Gastrocnemius medialis (tissue), 4 donors: ENCODE data around the gene PIGQ. TPM values are rescaled to one million over a fixed set of nuclear protein-coding genes. Genes with fewer than 3 reads are reported as not detected.

Source experiments
- ATAC-seq, 2 donors: fragments of 150-250 bp; one replicate each; pipeline ENCODE4 v1.9.1; 2016
- DNase-seq, 2 donors: peaks; one replicate each; pipeline ENCODE4 v3.0.0-alpha.2; 2019
- H3K27ac ChIP-seq, 4 donors: fragments of 200-600 bp; sonication (generic); 1 replicate in 1 of 4; 2 replicates in 3 of 4; pipeline ENCODE4 v1.5.1; 2016 to 2018; ENCODE audit warnings: mild to moderate bottlenecking in 2 of 4, moderate library complexity in 1 of 4
- H3K27me3 ChIP-seq, 3 donors: fragments of 200-600 bp; sonication (generic) in 2 of 3; 1 replicate in 1 of 3; 2 replicates in 2 of 3; pipeline versions ENCODE4 v1.5.1 to v1.6.0; 2016 to 2019; ENCODE audit warnings: mild to moderate bottlenecking in 1 of 3, moderate library complexity in 1 of 3
- H3K36me3 ChIP-seq, 2 donors: fragments of 200-600 bp; sonication (generic) in 1 of 2; one replicate each; pipeline ENCODE4 v1.5.1; 2017 to 2018
- H3K4me1 ChIP-seq, 2 donors: fragments of 200-600 bp; sonication (generic) in 1 of 2; one replicate each; pipeline ENCODE4 v1.5.1; 2016 to 2017; ENCODE audit warnings: mild to moderate bottlenecking in 2 of 2
- H3K4me3 ChIP-seq, 4 donors: fragments of 200-600 bp; sonication (generic) in 3 of 4; 1 replicate in 1 of 4; 2 replicates in 3 of 4; pipeline ENCODE4 v1.5.1; 2016 to 2019; ENCODE audit warnings: mild to moderate bottlenecking in 2 of 4
- H3K9me3 ChIP-seq, 3 donors: fragments of 200-600 bp; sonication (generic) in 2 of 3; 1 replicate in 1 of 3; 2 replicates in 2 of 3; pipeline ENCODE4 v1.5.1; 2016 to 2019
- CTCF ChIP-seq, 5 experiments: fragments of 450-650 bp in 3 of 5; fragments of 200-600 bp in 2 of 5; sonication (generic) in 2 of 5; IDR thresholded peaks in 4 of 5; conservative IDR thresholded peaks in 1 of 5; 1 replicate in 4 of 5; 2 replicates in 1 of 5; pipeline ENCODE4 v1.5.1; 2016 to 2019; ENCODE audit warnings: antibody characterized with exemption in 5 of 5, mild to moderate bottlenecking in 3 of 5, moderate library complexity in 3 of 5
- POLR2A ChIP-seq, 2 donors: fragments of 450-650 bp; IDR thresholded peaks; one replicate each; pipeline ENCODE4 v1.6.1; 2017; ENCODE audit warnings: antibody characterized with exemption in 2 of 2, mild to moderate bottlenecking in 2 of 2, moderate library complexity in 2 of 2
- in situ Hi-C, 4 donors: fragments of 200-750 bp; cut with MboI; loops; one replicate each; pipeline versions ENCODE4 v1.15.0 to v1.8.0; 2017; ENCODE audit warnings: low sequenced_read_pairs in 4 of 4
- intact Hi-C: fragments of 100-400 bp; cut with DNase I; formaldehyde crosslinking; loops from one replicate; pipeline ENCODE4 v1.15.1; 2023; ENCODE audit warnings: low total_unique reads
- total RNA-seq, 4 donors: library from RNA; depleted of rRNA; stranded (reverse); fragments of >200 nt; gene quantifications; one replicate each; pipeline versions ENCODE4 v1.1.0 to v1.2.3, GENCODE V29; 2016

Gene PIGQ
- total RNA-seq, 4 donors from 2014 or later, result 22.2 to 47.3 (median 38.5) TPM

GRCh38 chr16:537415-538335 lies 32.1 kb upstream of the PIGQ start:
- TF ChIP-seq CTCF (IDR thresholded peaks at IDR 0.05 in 4 of 5, conservative IDR thresholded peaks at IDR 0.05 in 1 of 5), result no peak
- no peak for TF ChIP-seq POLR2A (IDR thresholded peaks at IDR 0.05)
- intact Hi-C loops, result no loop called here
- DNase-seq (no peak), ATAC-seq (no peak)
- H3K4me1 ChIP-seq, result peaks cover 32 to 36% of the 10 kb centered on the region in 2 donors
- peaks cover 0 to 16% of the 10 kb centered on the region in 2 donors for H3K36me3 ChIP-seq
- H3K27ac ChIP-seq, result peak overlapping the region in 2 of 4 donors; percentile 25 to 93
- in situ Hi-C loops, result no loop called here
- no peaks in the 10 kb centered on the region for H3K27me3 ChIP-seq
- H3K9me3 ChIP-seq, result no peaks in the 10 kb centered on the region
- no peak overlapping the region for H3K4me3 ChIP-seq

- H3K36me3 ChIP-seq, result peaks cover 0 to 16% of the 10 kb centered on the region in 2 donors
- TF ChIP-seq POLR2A (IDR thresholded peaks at IDR 0.05) (no peak), CTCF (IDR thresholded peaks at IDR 0.05 in 4 of 5, conservative IDR thresholded peaks at IDR 0.05 in 1 of 5) (no peak)
- peaks cover 11 to 17% of the 10 kb centered on the region in 2 donors for H3K4me1 ChIP-seq
- no peaks in the 10 kb centered on the region for H3K9me3 ChIP-seq
- no peak for ATAC-seq
- no peaks in the 10 kb centered on the region for H3K27me3 ChIP-seq
- in situ Hi-C loops, result no loop called here
- no peak for DNase-seq
- no peak overlapping the region for H3K4me3 ChIP-seq
- H3K27ac ChIP-seq, result no peak overlapping the region
- intact Hi-C loops, result no loop called here
Measured at GRCh38 chr16:539901-540530, 29.8 kb upstream of the PIGQ start.

- Histone ChIP-seq H3K9me3 (no peaks in the 10 kb centered on the region), H3K36me3 (peaks cover 0 to 16% of the 10 kb centered on the region in 2 donors), H3K4me1 (peaks cover 4 to 10% of the 10 kb centered on the region in 2 donors), H3K27me3 (no peaks in the 10 kb centered on the region), H3K4me3 (no peak overlapping the region), H3K27ac (no peak overlapping the region)
- ATAC-seq, result peak in 1 of 2 donors; percentile 24
- TF ChIP-seq POLR2A (IDR thresholded peaks at IDR 0.05), result no peak
- TF ChIP-seq CTCF (IDR thresholded peaks at IDR 0.05 in 4 of 5, conservative IDR thresholded peaks at IDR 0.05 in 1 of 5), result no peak
- intact Hi-C loops, result no loop called here
- no peak for DNase-seq
- in situ Hi-C loops, result no loop called here
Measured at GRCh38 chr16:540645-541340, 29.0 kb upstream of the PIGQ start.

- no peak for TF ChIP-seq CTCF (IDR thresholded peaks at IDR 0.05 in 4 of 5, conservative IDR thresholded peaks at IDR 0.05 in 1 of 5)
- TF ChIP-seq POLR2A (IDR thresholded peaks at IDR 0.05), result no peak
- intact Hi-C loops (no loop called here), in situ Hi-C loops (no loop called here)
- Histone ChIP-seq H3K9me3 (no peaks in the 10 kb centered on the region), H3K4me3 (no peak overlapping the region), H3K27ac (no peak overlapping the region), H3K27me3 (no peaks in the 10 kb centered on the region), H3K4me1 (peaks cover 0 to 6% of the 10 kb centered on the region in 2 donors), H3K36me3 (peaks cover 0 to 15% of the 10 kb centered on the region in 2 donors)
- DNase-seq, result no peak
- no peak for ATAC-seq
Measured at GRCh38 chr16:543301-544164, 26.2 kb upstream of the PIGQ start.
